ENCODE results near the gene SLC9A9. TPM values are rescaled to one million over a fixed set of nuclear protein-coding genes. Genes with fewer than 3 reads are reported as not detected.

The SLC9A9 gene
- polyA plus RNA-seq, 1 donor (not counting 4 experiments of a cell fraction or from before 2014, with no cell fraction given) = 5.2 TPM

- Histone ChIP-seq H2AFZ (ENCODE audit: control insufficient read depth, low read length) (no peak overlapping the region), H3K4me2 (ENCODE audit: control insufficient read depth, extremely low read depth, insufficient read depth, low read depth, low read length) (no peak overlapping the region), H3K36me3 (ENCODE audit: control insufficient read depth in 2 of 2, extremely low read depth in 1 of 2, insufficient read depth in 2 of 2, low read length in 2 of 2) (no peaks in the 10 kb centered on the region), H3K27me3 (ENCODE audit: control insufficient read depth, extremely low read depth, insufficient read depth, low read length) (no peaks in the 10 kb centered on the region), H3K4me3 (ENCODE audit: control insufficient read depth in 2 of 3, extremely low read depth in 1 of 3, insufficient read depth in 2 of 3, low read depth in 1 of 3, low read length in 3 of 3) (no peak overlapping the region), H4K20me1 (ENCODE audit: control insufficient read depth, extremely low read depth, insufficient read depth, low read length) (no peaks in the 10 kb centered on the region), H3K9me1 (ENCODE audit: control insufficient read depth, extremely low read depth, insufficient read depth, low read length) (no peaks in the 10 kb centered on the region), H3K27ac (ENCODE audit: control insufficient read depth, insufficient read depth, low read length) (no peak overlapping the region), H3K4me1 (ENCODE audit: control insufficient read depth, extremely low read depth, insufficient read depth, low read length) (no peaks in the 10 kb centered on the region), H3K79me2 (ENCODE audit: control insufficient read depth, insufficient read depth, low read length) (no peaks in the 10 kb centered on the region), H3K9me3 (ENCODE audit: control insufficient read depth, low read depth, low read length) (no peaks in the 10 kb centered on the region), H3K9ac (ENCODE audit: control insufficient read depth, extremely low read depth, insufficient read depth, low read length) (no peak overlapping the region)
- TF ChIP-seq, protein P1, sequence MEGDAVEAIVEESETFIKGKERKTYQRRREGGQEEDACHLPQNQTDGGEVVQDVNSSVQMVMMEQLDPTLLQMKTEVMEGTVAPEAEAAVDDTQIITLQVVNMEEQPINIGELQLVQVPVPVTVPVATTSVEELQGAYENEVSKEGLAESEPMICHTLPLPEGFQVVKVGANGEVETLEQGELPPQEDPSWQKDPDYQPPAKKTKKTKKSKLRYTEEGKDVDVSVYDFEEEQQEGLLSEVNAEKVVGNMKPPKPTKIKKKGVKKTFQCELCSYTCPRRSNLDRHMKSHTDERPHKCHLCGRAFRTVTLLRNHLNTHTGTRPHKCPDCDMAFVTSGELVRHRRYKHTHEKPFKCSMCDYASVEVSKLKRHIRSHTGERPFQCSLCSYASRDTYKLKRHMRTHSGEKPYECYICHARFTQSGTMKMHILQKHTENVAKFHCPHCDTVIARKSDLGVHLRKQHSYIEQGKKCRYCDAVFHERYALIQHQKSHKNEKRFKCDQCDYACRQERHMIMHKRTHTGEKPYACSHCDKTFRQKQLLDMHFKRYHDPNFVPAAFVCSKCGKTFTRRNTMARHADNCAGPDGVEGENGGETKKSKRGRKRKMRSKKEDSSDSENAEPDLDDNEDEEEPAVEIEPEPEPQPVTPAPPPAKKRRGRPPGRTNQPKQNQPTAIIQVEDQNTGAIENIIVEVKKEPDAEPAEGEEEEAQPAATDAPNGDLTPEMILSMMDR (optimal IDR thresholded peaks at IDR 0.05 in 1 of 3, IDR thresholded peaks at IDR 0.05 in 1 of 3, conservative IDR thresholded peaks at IDR 0.05 in 1 of 3; ENCODE audit: extremely low read depth in 1 of 3, insufficient read depth in 2 of 3, low read length in 3 of 3) = no peak
- no peak for TF ChIP-seq EZH2 (IDR thresholded peaks at IDR 0.05; ENCODE audit: low read length)
- dilution Hi-C loops (cut with MboI; ENCODE audit: extremely low pct_ligation_motif_present, low sequenced_read_pairs) = no loop called here
- FAIRE-seq (no peak), DNase-seq (ENCODE audit: low read depth, low spot score) (no peak)
These were observed 518.6 kb downstream of the SLC9A9 start for GRCh38 chr3:143329567-143330211.

- TF ChIP-seq, protein P1 (optimal IDR thresholded peaks at IDR 0.05 in 1 of 3, IDR thresholded peaks at IDR 0.05 in 1 of 3, conservative IDR thresholded peaks at IDR 0.05 in 1 of 3; ENCODE audit: extremely low read depth in 1 of 3, insufficient read depth in 2 of 3, low read length in 3 of 3) = peak in 1 of 3 experiments; percentile 4
- TF ChIP-seq EZH2 (IDR thresholded peaks at IDR 0.05; ENCODE audit: low read length) = no peak
- no peaks in the 10 kb centered on the region for H3K9me3 ChIP-seq (ENCODE audit: control insufficient read depth, low read depth, low read length)
- no peaks in the 10 kb centered on the region for H3K27me3 ChIP-seq (ENCODE audit: control insufficient read depth, extremely low read depth, insufficient read depth, low read length)
- no peak for DNase-seq (ENCODE audit: low read depth, low spot score)
- no peak overlapping the region for H3K27ac ChIP-seq (ENCODE audit: control insufficient read depth, insufficient read depth, low read length)
- dilution Hi-C loops (cut with MboI; ENCODE audit: extremely low pct_ligation_motif_present, low sequenced_read_pairs) = no loop called here
- no peaks in the 10 kb centered on the region for H3K79me2 ChIP-seq (ENCODE audit: control insufficient read depth, insufficient read depth, low read length)
- H3K4me2 ChIP-seq (ENCODE audit: control insufficient read depth, extremely low read depth, insufficient read depth, low read depth, low read length) = no peak overlapping the region
- H3K4me3 ChIP-seq (ENCODE audit: control insufficient read depth in 2 of 3, extremely low read depth in 1 of 3, insufficient read depth in 2 of 3, low read depth in 1 of 3, low read length in 3 of 3) = no peak overlapping the region
- no peak overlapping the region for H3K9ac ChIP-seq (ENCODE audit: control insufficient read depth, extremely low read depth, insufficient read depth, low read length)
- H4K20me1 ChIP-seq (ENCODE audit: control insufficient read depth, extremely low read depth, insufficient read depth, low read length) = no peaks in the 10 kb centered on the region
- FAIRE-seq = no peak
- no peaks in the 10 kb centered on the region for H3K9me1 ChIP-seq (ENCODE audit: control insufficient read depth, extremely low read depth, insufficient read depth, low read length)
- H3K4me1 ChIP-seq (ENCODE audit: control insufficient read depth, extremely low read depth, insufficient read depth, low read length) = no peaks in the 10 kb centered on the region
- no peak overlapping the region for H2AFZ ChIP-seq (ENCODE audit: control insufficient read depth, low read length)
- no peaks in the 10 kb centered on the region for H3K36me3 ChIP-seq (ENCODE audit: control insufficient read depth in 2 of 2, extremely low read depth in 1 of 2, insufficient read depth in 2 of 2, low read length in 2 of 2)
These were observed 519.8 kb downstream of the SLC9A9 start for GRCh38 chr3:143328451-143328850.

All from keratinocyte (primary cell).